ENCODE data around the gene GAN. TPM values are rescaled to one million over a fixed set of nuclear protein-coding genes. Genes with fewer than 3 reads are reported as not detected.

Gene GAN
- total RNA-seq, 4 donors from 2014 or later, result 7.9 to 18.5 (median 15.2) TPM

DNA sequence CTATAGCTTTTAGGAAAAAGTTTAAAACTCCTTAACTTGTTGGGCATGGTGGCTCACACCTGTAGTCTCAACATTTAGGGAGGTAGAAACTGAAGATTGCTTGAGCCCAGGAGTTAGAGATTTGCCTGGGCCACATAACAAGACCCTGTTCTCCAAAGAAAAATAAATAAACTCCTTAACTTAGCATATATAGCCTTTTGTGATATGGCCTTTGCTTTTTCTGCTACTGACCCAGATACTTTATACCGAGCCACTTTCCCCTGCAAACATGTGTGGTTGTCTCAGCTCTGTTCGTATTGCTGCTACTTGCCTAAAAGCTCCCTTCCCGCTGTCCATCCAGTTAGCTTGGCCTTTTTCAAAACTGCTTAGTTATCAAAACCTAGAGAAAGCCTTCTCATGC lies 51.0 kb downstream of the GAN start:
- Histone ChIP-seq H3K4me3 (no peak overlapping the region), H3K36me3 (no peaks in the 10 kb centered on the region), H3K9me3 (no peaks in the 10 kb centered on the region), H3K27ac (no peak overlapping the region), H3K4me1 (no peaks in the 10 kb centered on the region), H3K27me3 (no peaks in the 10 kb centered on the region)
- TF ChIP-seq POLR2A (IDR thresholded peaks at IDR 0.05), result no peak
- TF ChIP-seq, protein P1, sequence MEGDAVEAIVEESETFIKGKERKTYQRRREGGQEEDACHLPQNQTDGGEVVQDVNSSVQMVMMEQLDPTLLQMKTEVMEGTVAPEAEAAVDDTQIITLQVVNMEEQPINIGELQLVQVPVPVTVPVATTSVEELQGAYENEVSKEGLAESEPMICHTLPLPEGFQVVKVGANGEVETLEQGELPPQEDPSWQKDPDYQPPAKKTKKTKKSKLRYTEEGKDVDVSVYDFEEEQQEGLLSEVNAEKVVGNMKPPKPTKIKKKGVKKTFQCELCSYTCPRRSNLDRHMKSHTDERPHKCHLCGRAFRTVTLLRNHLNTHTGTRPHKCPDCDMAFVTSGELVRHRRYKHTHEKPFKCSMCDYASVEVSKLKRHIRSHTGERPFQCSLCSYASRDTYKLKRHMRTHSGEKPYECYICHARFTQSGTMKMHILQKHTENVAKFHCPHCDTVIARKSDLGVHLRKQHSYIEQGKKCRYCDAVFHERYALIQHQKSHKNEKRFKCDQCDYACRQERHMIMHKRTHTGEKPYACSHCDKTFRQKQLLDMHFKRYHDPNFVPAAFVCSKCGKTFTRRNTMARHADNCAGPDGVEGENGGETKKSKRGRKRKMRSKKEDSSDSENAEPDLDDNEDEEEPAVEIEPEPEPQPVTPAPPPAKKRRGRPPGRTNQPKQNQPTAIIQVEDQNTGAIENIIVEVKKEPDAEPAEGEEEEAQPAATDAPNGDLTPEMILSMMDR (IDR thresholded peaks at IDR 0.05), result no peak
- DNase-seq, result no peak
- intact Hi-C loops (cut with DNase I; ENCODE audit: low total_unique reads), result no loop called here

DNA sequence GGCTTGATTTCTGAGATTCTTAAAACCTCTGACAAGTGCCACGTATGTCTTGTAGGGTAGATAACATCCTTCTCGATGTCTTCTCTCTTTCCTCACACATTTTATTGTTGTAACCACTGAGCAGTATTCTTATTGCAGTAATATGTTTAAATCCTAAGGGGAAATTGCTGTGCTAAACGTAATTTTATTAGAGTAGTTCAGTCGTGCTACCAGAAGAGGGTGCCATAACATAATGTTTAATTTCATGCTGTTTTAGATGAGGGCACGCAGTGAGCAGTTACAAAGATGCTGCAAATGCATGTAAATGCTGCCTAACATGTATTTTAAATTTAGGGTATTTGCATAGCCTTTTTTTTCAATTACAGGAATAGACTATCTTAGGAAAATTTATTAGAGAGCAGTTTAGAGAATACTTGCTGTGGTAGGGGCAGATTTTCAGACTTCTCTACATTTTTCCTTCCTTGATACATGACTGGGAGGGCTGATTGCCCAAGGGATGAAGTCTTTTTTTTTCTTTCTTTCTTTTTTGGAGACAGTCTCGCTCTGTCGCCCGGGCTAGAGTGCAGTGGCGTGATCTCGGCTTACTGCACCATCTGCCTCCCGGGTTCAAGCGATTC lies 51.7 kb downstream of the GAN start:
- intact Hi-C loops (cut with DNase I; ENCODE audit: low total_unique reads), result no loop called here
- H3K9me3 ChIP-seq, result no peaks in the 10 kb centered on the region
- H3K36me3 ChIP-seq, result no peaks in the 10 kb centered on the region
- TF ChIP-seq, protein P1 (IDR thresholded peaks at IDR 0.05), result peak; percentile 60 to 84 (median 71)
- no peak for TF ChIP-seq POLR2A (IDR thresholded peaks at IDR 0.05)
- no peaks in the 10 kb centered on the region for H3K27me3 ChIP-seq
- no peak for DNase-seq
- no peaks in the 10 kb centered on the region for H3K4me1 ChIP-seq
- no peak overlapping the region for H3K27ac ChIP-seq
- no peak overlapping the region for H3K4me3 ChIP-seq

DNA sequence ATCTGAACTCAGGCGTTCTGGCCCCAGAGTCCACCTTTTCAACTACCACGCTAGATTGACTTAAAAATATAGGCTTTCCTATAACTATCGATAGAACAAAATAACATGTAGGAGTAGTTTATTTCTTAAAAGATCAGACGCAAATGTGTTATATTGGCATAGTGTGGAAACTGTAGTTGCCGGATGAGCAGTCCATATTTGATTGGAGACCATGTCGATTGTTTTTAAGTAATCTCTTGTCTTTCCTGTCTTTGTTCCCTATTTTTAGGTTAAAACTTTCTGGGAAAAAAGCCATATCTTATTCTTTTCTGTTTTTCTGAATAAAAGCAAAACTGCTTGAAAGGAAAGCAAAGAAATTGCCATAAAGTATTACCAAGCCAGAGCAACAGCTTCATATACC lies 53.1 kb downstream of the GAN start:
- no peak overlapping the region for H3K4me3 ChIP-seq
- H3K4me1 ChIP-seq, result no peaks in the 10 kb centered on the region
- intact Hi-C loops (cut with DNase I; ENCODE audit: low total_unique reads), result no loop called here
- H3K27ac ChIP-seq, result peak overlapping the region in 1 of 2 donors; percentile 32
- H3K36me3 ChIP-seq, result no peaks in the 10 kb centered on the region
- TF ChIP-seq, protein P1 (IDR thresholded peaks at IDR 0.05), result no peak
- no peak for TF ChIP-seq POLR2A (IDR thresholded peaks at IDR 0.05)
- DNase-seq, result no peak
- H3K27me3 ChIP-seq, result no peaks in the 10 kb centered on the region
- H3K9me3 ChIP-seq, result no peaks in the 10 kb centered on the region

DNA sequence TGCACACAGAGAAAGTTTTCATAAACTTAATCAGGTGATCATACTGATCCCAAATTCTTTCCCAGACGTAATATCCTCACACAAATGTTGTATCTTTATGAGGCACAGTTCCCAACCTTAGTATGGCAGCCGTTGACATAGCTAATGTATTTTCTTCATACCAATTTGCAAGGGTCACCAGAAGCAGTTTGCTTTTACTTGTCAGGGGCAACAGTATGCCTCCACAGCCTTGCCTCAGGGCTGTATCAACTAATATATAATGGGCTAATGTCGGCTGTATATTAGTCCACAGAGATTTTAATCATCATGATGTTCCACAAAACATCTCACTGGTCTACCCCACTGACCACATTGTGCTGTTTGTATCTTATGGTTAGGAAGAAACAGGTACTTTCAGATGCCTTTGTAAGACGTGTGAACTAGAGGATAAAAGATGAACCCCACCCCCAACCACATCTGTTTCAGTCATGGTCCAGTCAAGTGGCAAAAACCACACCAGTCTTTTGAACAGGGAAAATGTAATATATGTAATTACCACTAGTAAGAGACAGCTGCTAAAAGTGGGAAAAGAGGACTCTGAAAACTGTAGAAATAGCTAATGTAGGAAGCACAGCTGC lies 55.2 kb downstream of the GAN start:
- H3K4me1 ChIP-seq, result no peaks in the 10 kb centered on the region
- no peak overlapping the region for H3K27ac ChIP-seq
- H3K9me3 ChIP-seq, result no peaks in the 10 kb centered on the region
- no peak for DNase-seq
- H3K4me3 ChIP-seq, result no peak overlapping the region
- TF ChIP-seq, protein P1 (IDR thresholded peaks at IDR 0.05), result no peak
- no peak for TF ChIP-seq POLR2A (IDR thresholded peaks at IDR 0.05)
- H3K27me3 ChIP-seq, result no peaks in the 10 kb centered on the region
- intact Hi-C loops (cut with DNase I; ENCODE audit: low total_unique reads), result no loop called here
- H3K36me3 ChIP-seq, result no peaks in the 10 kb centered on the region

DNA sequence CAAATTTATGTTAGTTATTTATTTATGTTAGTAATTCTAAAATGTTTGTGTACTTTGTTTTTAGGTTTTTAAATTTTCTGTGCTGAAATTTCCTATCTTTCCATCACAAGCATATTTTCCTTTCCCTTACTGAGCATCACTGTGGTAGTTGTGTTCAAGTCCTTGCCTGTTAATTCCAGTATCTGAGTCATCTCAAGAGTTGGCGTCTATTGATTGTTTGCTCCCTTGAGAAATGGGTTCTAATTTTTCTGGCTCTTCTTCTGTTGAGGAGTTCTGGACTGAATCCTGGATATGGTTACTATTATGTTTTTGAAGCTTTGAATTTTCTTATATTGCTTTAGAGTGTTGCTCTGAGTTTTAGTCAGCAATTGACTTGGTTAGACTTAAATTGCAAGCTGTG lies 56.3 kb downstream of the GAN start:
- DNase-seq, result no peak
- Histone ChIP-seq H3K4me1 (no peaks in the 10 kb centered on the region), H3K4me3 (no peak overlapping the region), H3K36me3 (no peaks in the 10 kb centered on the region), H3K9me3 (no peaks in the 10 kb centered on the region), H3K27me3 (no peaks in the 10 kb centered on the region), H3K27ac (no peak overlapping the region)
- intact Hi-C loops (cut with DNase I; ENCODE audit: low total_unique reads), result no loop called here
- TF ChIP-seq, protein P1 (IDR thresholded peaks at IDR 0.05), result no peak
- no peak for TF ChIP-seq POLR2A (IDR thresholded peaks at IDR 0.05)
